ENCODE results near the gene KCNN3. TPM values are rescaled to one million over a fixed set of nuclear protein-coding genes. Genes with fewer than 3 reads are reported as not detected.

Gene KCNN3
- total and polyA plus RNA-seq, 2 of the 8 experiments (the other 6 are each of a cell fraction or from before 2014, with no cell fraction given), result 2.8 to 3.7 TPM

GRCh38 chr1:154799188-154799587, 70.9 kb downstream of the KCNN3 start:
- H3K79me2 ChIP-seq (ENCODE audit: control insufficient read depth in 1 of 2, insufficient read depth in 2 of 2, low read length in 2 of 2), result no peaks in the 10 kb centered on the region
- 91% methylated on average over 5 of the region's 5 CpGs; no CpG with 5 or more reads in 1 of the 2 experiments for WGBS, 2 experiments (ENCODE audit: extremely low coverage in 1 of 2, insufficient coverage in 1 of 2, insufficient read length in 1 of 2, insufficient replicate concordance in 2 of 2, low coverage in 1 of 2, low lambda C conversion rate in 2 of 2, missing lambda C conversion rate in 1 of 2)
- no peaks in the 10 kb centered on the region for H3K23me2 ChIP-seq (ENCODE audit: low read depth, low read length)
- no peaks in the 10 kb centered on the region for H4K20me1 ChIP-seq (replicated peaks in 1 of 2; ENCODE audit: control insufficient read depth in 1 of 2, insufficient read depth in 2 of 2, low read length in 2 of 2)
- H3K79me1 ChIP-seq (ENCODE audit: low read depth, low read length), result no peaks in the 10 kb centered on the region
- no peak overlapping the region for H2BK120ac ChIP-seq (replicated peaks; ENCODE audit: low read depth, low read length)
- H2AFZ ChIP-seq (ENCODE audit: low read length), result no peak overlapping the region
- no peak overlapping the region for H3K4me2 ChIP-seq (ENCODE audit: insufficient read depth in 1 of 2, low read depth in 2 of 2, low read length in 2 of 2)
- H4K5ac ChIP-seq (ENCODE audit: insufficient read length, low read depth, low read length), result no peak overlapping the region
- no peak overlapping the region for H3K27ac ChIP-seq (ENCODE audit: low read depth, low read length)
- DNase-seq (ENCODE audit: low read depth in 1 of 2, low spot score in 2 of 2) (no peak), FAIRE-seq (no peak)
- H2BK15ac ChIP-seq (ENCODE audit: low read length), result no peak overlapping the region
- no peak overlapping the region for H2BK5ac ChIP-seq (ENCODE audit: low read depth, low read length)
- no peak overlapping the region for H2BK20ac ChIP-seq (ENCODE audit: low read length)
- no peaks in the 10 kb centered on the region; a peak in 1 of 7 replicates for H3K27me3 ChIP-seq (replicated peaks in 1 of 4; ENCODE audit: control insufficient read depth in 3 of 4, extremely low read depth in 1 of 4, insufficient read depth in 3 of 4, low read length in 3 of 4)
- no peaks in the 10 kb centered on the region for H3K9me3 ChIP-seq (ENCODE audit: insufficient read depth in 2 of 2, low read depth in 1 of 2, low read length in 1 of 2)
- H3K18ac ChIP-seq (ENCODE audit: extremely low read depth, low read length), result no peak overlapping the region
- no peak overlapping the region for H2BK12ac ChIP-seq (ENCODE audit: low read depth, low read length)
- CTCF ChIA-PET (ENCODE audit: partially characterized antibody), result interaction anchor here (0.7 to 6.4 kb wide), 4 partner anchors 18 to 129 kb away, joined by 3 to 29 read pairs (median 8); no protein-coding TSS in a partner anchor
- no peak overlapping the region for H3K56ac ChIP-seq (replicated peaks; ENCODE audit: insufficient read length, low read depth, low read length)
- H4K91ac ChIP-seq (replicated peaks; ENCODE audit: insufficient read length, low read length), result no peak overlapping the region
- no peak overlapping the region for H3K4ac ChIP-seq (replicated peaks; ENCODE audit: insufficient read length, low read depth, low read length)
- H3K4me3 ChIP-seq (ENCODE audit: extremely low read depth in 1 of 4, insufficient read depth in 2 of 4, low read depth in 3 of 4, low read length in 4 of 4), result no peak overlapping the region
- H2AK5ac ChIP-seq (ENCODE audit: low read depth, low read length), result no peak overlapping the region
- H3K9ac ChIP-seq (replicated peaks in 1 of 4; ENCODE audit: extremely low read depth in 1 of 4, low read depth in 3 of 4, low read length in 3 of 4), result no peak overlapping the region
- H3K14ac ChIP-seq (ENCODE audit: insufficient read length), result no peak overlapping the region
- no peaks in the 10 kb centered on the region for H3K4me1 ChIP-seq (replicated peaks in 1 of 4; ENCODE audit: control insufficient read depth in 3 of 4, insufficient read depth in 4 of 4, low read length in 3 of 4)
- POLR2A ChIA-PET (ENCODE audit: partially characterized antibody), result interaction anchor here (1.3 kb wide), 1 partner anchor 18 kb away, joined by 3 read pairs; no protein-coding TSS in a partner anchor
- no peak overlapping the region for H3K23ac ChIP-seq (ENCODE audit: insufficient read length)
- no peak for TF ChIP-seq BACH1 (IDR thresholded peaks at IDR 0.05; ENCODE audit: low read length)
- no peak for TF ChIP-seq RAD21 (IDR thresholded peaks at IDR 0.05 in 1 of 2, conservative IDR thresholded peaks at IDR 0.05 in 1 of 2; ENCODE audit: low read depth in 2 of 2, low read length in 2 of 2)
- TF ChIP-seq ZNF274 (IDR thresholded peaks at IDR 0.05; ENCODE audit: borderline replicate concordance, extremely low read depth, low read length), result no peak
- TF ChIP-seq KDM1A (IDR thresholded peaks at IDR 0.05; ENCODE audit: borderline replicate concordance, low read length), result no peak
- TF ChIP-seq GABPA (IDR thresholded peaks at IDR 0.05; ENCODE audit: borderline replicate concordance, insufficient read depth, low read length), result no peak
- TF ChIP-seq POLR2AphosphoS5 (IDR thresholded peaks at IDR 0.05; ENCODE audit: low read depth, low read length), result no peak
- no peak for TF ChIP-seq NANOG (IDR thresholded peaks at IDR 0.05; ENCODE audit: insufficient read depth, low read depth, low read length, poor library complexity, severe bottlenecking)
- TF ChIP-seq POLR2A (IDR thresholded peaks at IDR 0.05; ENCODE audit: control extremely low read depth in 1 of 2, low read depth in 2 of 2, low read length in 2 of 2), result no peak
- no peak for TF ChIP-seq TAF7 (optimal IDR thresholded peaks at IDR 0.05; ENCODE audit: borderline replicate concordance, low read depth, low read length)
- TF ChIP-seq RNF2 (IDR thresholded peaks at IDR 0.05; ENCODE audit: borderline replicate concordance, low read depth, low read length, missing control alignments, poor library complexity, severe bottlenecking), result no peak
- H4K8ac ChIP-seq (ENCODE audit: extremely low read depth, insufficient read depth, low read length), result no peak overlapping the region
- H3K36me3 ChIP-seq (ENCODE audit: control insufficient read depth in 2 of 4, insufficient read depth in 4 of 4, low read length in 3 of 4), result no peaks in the 10 kb centered on the region
